ENCODE results near the gene ASCL4.

- no peak for TF ChIP-seq EZH2 (IDR thresholded peaks at IDR 0.05)
- no peak for TF ChIP-seq POLR2AphosphoS5 (IDR thresholded peaks at IDR 0.05; ENCODE audit: borderline replicate concordance, low read depth, low read length)
- no peak for TF ChIP-seq FOXP2 (optimal IDR thresholded peaks at IDR 0.05; ENCODE audit: control extremely low read depth, extremely low read length, insufficient read depth)
Observed at GRCh38 chr12:107818984-107819383, 44.5 kb downstream of the ASCL4 start.

Measured in SK-N-MC (cell line).